K562 (cell line): ENCODE data around the gene MT1E. TPM values are rescaled to one million over a fixed set of nuclear protein-coding genes. Genes with fewer than 3 reads are reported as not detected.

Source experiments
- BDP1 ChIP-seq: IDR thresholded peaks from 3 replicates; pipeline ENCODE4 v1.6.1; 2011; ENCODE audit not compliant: insufficient read length, insufficient read depth
- EGR1 ChIP-seq: fragments of 450-650 bp; conservative IDR thresholded peaks from 2 replicates; pipeline ENCODE4 v1.6.1; 2017; ENCODE audit warnings: mild to moderate bottlenecking
- ETV5 ChIP-seq: sonication (generic); formaldehyde crosslinking; IDR thresholded peaks from 2 replicates; pipeline ENCODE4 v1.4.0; 2020; ENCODE audit warnings: low read depth, mild to moderate bottlenecking, missing genetic modification reagents
- FOSL1 ChIP-seq: fragments of 200-800 bp; sonication (Bioruptor generic); conservative IDR thresholded peaks from 2 replicates; pipeline ENCODE4 v1.6.1; 2016; ENCODE audit warnings: missing genetic modification characterization, missing compliant biosample characterization
- GTF2B ChIP-seq: IDR thresholded peaks from 2 replicates; pipeline ENCODE4 v1.6.1; 2011; ENCODE audit not compliant: insufficient read length; ENCODE audit errors: extremely low read depth
- KAT2B ChIP-seq: IDR thresholded peaks from one replicate; pipeline ENCODE4 v1.6.1; 2012; ENCODE audit warnings: low read depth, mild to moderate bottlenecking, control low read depth, inconsistent platforms, low read length, moderate library complexity
- MGA ChIP-seq: fragments of 450-650 bp; IDR thresholded peaks from 2 replicates; pipeline ENCODE4 v1.6.1; 2016; ENCODE audit warnings: mild to moderate bottlenecking, moderate library complexity
- NR2C1 ChIP-seq, 2 experiments: fragments of 450-650 bp; IDR thresholded peaks; 2 replicates each; pipeline ENCODE4 v1.6.1; 2017; ENCODE audit warnings: mild to moderate bottlenecking in 2 of 2, antibody characterized with exemption in 1 of 2, inconsistent platforms in 1 of 2, missing compliant biosample characterization in 1 of 2, missing genetic modification characterization in 1 of 2
- OTX1 ChIP-seq: fragments of 450-650 bp; formaldehyde crosslinking; IDR thresholded peaks from 2 replicates; pipeline ENCODE4 v1.4.0; 2022; ENCODE audit warnings: mild to moderate bottlenecking
- PCBP1 ChIP-seq: fragments of 200-400 bp; formaldehyde crosslinking; IDR thresholded peaks from 2 replicates; pipeline ENCODE4 v1.6.1; 2018; ENCODE audit warnings: mild to moderate bottlenecking, low read depth, low read length; ENCODE audit not compliant: poor library complexity, severe bottlenecking
- SMARCA5 ChIP-seq: fragments of 450-650 bp; IDR thresholded peaks from 2 replicates; pipeline ENCODE4 v1.6.1; 2016
- SUPT5H ChIP-seq: fragments of 450-650 bp; IDR thresholded peaks from 2 replicates; pipeline ENCODE4 v1.6.1; 2016
- TCF7L2 ChIP-seq: fragments of 150-350 bp; IDR thresholded peaks from 2 replicates; pipeline ENCODE4 v1.6.1; 2016; ENCODE audit warnings: low read depth, mild to moderate bottlenecking, low read length, moderate library complexity
- ZBTB9 ChIP-seq: fragments of 450-650 bp; formaldehyde crosslinking; IDR thresholded peaks from 2 replicates; pipeline ENCODE4 v1.4.0; 2020; ENCODE audit warnings: mild to moderate bottlenecking, moderate library complexity
- ZNF324 ChIP-seq: fragments of 250-450 bp; sonication (Bioruptor Pico); IDR thresholded peaks from 2 replicates; pipeline ENCODE4 v1.4.0; 2020; ENCODE audit warnings: mild to moderate bottlenecking
- polyA plus RNA-seq, 8 experiments: library from polyadenylated mRNA; depleted of rRNA in 4 of 8; stranded (reverse) in 5 of 8; unstranded in 3 of 8; fragments of >200 nt; fragmentation: Nextera tagmentation in 2 of 8; fragmentation: Illumina TruSeq in 1 of 8; extraction: Ambion mirVana in 2 of 8; extraction: Trizol in 1 of 8; gene quantifications; 2 replicates each; pipeline versions ENCODE4 v1.2.1 to v1.2.3, GENCODE V29; 2011 to 2014; ENCODE audit warnings: inconsistent platforms in 1 of 8, missing spikeins in 1 of 8
- total RNA-seq, 7 experiments: library from RNA; depleted of rRNA in 6 of 7; stranded (reverse); fragments of >200 nt in 6 of 7; fragmentation: Illumina TruSeq in 2 of 7; extraction: Trizol in 2 of 7; gene quantifications; 2 replicates each; pipeline versions ENCODE4 v1.2.1 to v1.2.3, GENCODE V29; 2011 to 2021; ENCODE audit warnings: low replicate concordance in 1 of 7

Gene MT1E
- total and polyA plus RNA-seq, 9 of the 15 experiments (the other 6 are each of a cell fraction or from before 2014, with no cell fraction given): 0.29 to 0.81 (median 0.46) TPM; not detected in 3

GRCh38 chr16:56610017-56610608 is 15.5 kb upstream of the MT1E start (continued):
- TF ChIP-seq OTX1 (CRISPR knock-in tag): no peak
- TF ChIP-seq ETV5 (CRISPR knock-in tag): no peak
- no peak for TF ChIP-seq NR2C1 (IDR thresholded peaks at IDR 0.05)
- no peak for TF ChIP-seq NR2C1 (tag; IDR thresholded peaks at IDR 0.05)
- no peak for TF ChIP-seq BDP1
- no peak for TF ChIP-seq SUPT5H
- TF ChIP-seq ZBTB9 (CRISPR knock-in tag): no peak
- peak; percentile 42 for TF ChIP-seq EGR1
- no peak for TF ChIP-seq KAT2B
- TF ChIP-seq SMARCA5: peak; percentile 69; the same call in 1 of the 2 replicates
- TF ChIP-seq GTF2B: no peak
- TF ChIP-seq ZNF324 (CRISPR knock-in tag): no peak
- TF ChIP-seq FOSL1 (tag): 0 out of 2 replicates have a peak, but pooled peaks have one; percentile 14
- TF ChIP-seq MGA: no peak
- no peak for TF ChIP-seq PCBP1
- no peak for TF ChIP-seq TCF7L2
